ENCODE measurements around the gene SSC5D. TPM values are rescaled to one million over a fixed set of nuclear protein-coding genes. Genes with fewer than 3 reads are reported as not detected.

Gene SSC5D
- 0.37 TPM for polyA plus RNA-seq (2012; ENCODE audit: insufficient read depth, insufficient read length, low read depth)

DNA sequence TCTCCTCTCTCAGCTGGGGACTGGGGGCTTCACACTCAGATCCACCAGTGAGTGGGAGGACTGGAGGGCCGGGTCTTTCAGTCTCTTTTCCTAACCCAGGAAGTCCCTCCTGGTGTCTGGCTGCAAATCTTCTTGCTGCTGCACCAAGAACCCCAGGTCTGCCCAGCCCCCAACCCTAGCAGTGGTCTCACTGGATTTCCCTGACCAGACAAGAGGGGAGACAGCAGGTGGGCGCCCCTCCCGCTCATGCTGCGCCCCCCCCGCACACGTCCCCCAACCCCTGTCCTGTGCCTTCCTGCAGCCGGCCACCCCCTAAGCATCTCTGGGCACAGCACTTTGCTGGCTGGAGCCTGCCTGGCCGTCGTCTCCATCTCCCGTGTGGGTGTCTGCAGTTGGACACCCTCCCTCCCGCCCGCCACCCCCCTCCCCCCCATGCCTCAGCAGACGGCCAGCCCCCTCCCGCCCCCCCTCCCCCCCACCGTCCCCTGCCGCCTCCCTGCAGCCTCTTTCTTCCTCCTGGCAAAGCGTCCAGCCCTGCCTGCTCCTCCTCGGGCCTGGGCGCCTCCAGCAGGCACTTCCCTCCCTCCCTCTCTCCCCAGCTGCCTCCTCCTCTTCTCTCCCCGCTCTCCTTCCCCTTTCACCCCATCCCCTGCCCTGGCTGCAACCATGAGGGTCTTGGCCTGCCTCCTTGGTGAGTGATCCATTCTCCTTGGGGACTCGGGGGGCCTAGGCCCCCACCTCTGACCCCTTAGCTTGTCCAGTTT is at the start of gene SSC5D:
Gene SSC5D, plus strand, starts transcription at position 513 of the 764 bp plus-strand sequence. Its CDS starts 154 bp downstream, at position 667.
- TF ChIP-seq, protein P1, sequence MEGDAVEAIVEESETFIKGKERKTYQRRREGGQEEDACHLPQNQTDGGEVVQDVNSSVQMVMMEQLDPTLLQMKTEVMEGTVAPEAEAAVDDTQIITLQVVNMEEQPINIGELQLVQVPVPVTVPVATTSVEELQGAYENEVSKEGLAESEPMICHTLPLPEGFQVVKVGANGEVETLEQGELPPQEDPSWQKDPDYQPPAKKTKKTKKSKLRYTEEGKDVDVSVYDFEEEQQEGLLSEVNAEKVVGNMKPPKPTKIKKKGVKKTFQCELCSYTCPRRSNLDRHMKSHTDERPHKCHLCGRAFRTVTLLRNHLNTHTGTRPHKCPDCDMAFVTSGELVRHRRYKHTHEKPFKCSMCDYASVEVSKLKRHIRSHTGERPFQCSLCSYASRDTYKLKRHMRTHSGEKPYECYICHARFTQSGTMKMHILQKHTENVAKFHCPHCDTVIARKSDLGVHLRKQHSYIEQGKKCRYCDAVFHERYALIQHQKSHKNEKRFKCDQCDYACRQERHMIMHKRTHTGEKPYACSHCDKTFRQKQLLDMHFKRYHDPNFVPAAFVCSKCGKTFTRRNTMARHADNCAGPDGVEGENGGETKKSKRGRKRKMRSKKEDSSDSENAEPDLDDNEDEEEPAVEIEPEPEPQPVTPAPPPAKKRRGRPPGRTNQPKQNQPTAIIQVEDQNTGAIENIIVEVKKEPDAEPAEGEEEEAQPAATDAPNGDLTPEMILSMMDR (IDR thresholded peaks at IDR 0.05; ENCODE audit: low read depth, low read length) = no peak
- no peaks in the 10 kb centered on the region for H3K9me3 ChIP-seq
- H3K36me3 ChIP-seq = no peaks in the 10 kb centered on the region; the same call in 1 of the 2 replicates
- H3K4me1 ChIP-seq = peaks cover 22% of the 10 kb centered on the region
- H3K27me3 ChIP-seq = no peaks in the 10 kb centered on the region
- peak within 1 kb of the TSS; percentile 68 for H3K4me3 ChIP-seq (ENCODE audit: low read depth, low read length)
- peak; percentile 41 for DNase-seq

DNA sequence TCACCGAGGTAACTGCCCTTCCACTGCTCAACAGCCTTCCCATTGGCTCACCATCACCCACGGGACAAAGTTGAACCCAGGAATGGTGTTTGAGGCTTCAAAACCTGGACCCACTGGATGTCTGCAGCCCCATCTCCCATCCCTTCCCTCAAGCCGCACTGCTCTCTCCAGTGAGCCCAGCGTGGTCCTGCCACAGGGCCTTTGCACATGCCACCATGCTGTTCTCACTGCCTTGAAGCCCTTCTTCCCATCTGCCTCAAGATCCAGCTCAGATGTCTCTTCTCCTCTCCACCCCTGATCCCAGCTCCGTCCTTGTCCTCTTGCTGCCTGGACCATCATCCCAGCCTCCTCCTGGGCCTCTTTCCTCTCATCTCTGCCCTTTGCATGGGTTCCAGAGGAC is 49.2 kb upstream of the SSC5D start:
- peaks cover 36% of the 10 kb centered on the region for H3K27me3 ChIP-seq
- TF ChIP-seq, protein P1 (IDR thresholded peaks at IDR 0.05; ENCODE audit: low read depth, low read length) = no peak

DNA sequence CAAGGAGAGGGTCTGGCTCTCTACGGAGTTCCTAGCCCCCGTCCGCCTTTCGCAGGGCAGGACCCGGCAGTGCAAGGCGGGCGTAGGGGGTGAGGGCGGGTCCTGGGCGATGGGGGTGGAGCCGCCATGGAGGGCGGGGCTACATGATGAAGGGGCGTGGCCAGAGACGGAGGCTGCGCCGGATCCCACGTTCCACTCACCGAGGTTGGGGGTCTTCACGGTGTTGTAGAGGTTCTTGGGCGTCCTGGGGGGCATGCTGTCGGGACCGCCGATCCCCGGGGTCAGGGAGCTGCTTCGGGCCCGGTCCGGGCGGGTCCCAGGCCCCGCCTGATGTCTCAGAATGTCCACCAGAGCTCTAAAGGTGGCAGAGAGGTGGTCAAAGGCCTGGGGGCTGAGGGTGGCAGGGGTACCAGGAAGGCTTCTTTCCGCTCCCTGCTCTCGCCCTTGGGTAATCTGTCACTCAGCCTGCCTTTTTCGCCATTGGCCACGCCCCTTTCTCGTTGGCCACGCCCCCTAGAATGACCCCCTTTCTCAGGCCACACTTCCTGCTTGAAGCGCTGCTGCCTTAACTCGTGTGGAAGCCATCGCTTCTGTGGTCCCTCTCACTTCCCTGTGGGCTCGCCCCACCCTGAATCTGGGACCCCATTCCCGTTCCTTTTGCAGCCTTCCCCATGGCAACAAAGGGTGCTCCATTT is 47.7 kb upstream of the SSC5D start:
- peak; percentile 73 for DNase-seq
- TF ChIP-seq, protein P1 (IDR thresholded peaks at IDR 0.05; ENCODE audit: low read depth, low read length) = no peak
- Histone ChIP-seq H3K27me3 (peaks cover 51% of the 10 kb centered on the region), H3K9me3 (no peaks in the 10 kb centered on the region), H3K4me1 (no peaks in the 10 kb centered on the region), H3K36me3 (no peaks in the 10 kb centered on the region), H3K4me3 (ENCODE audit: low read depth, low read length) (peak overlapping the region; percentile 63)

More for the DNA sequence above, 49.2 kb upstream of the SSC5D start:
- no peaks in the 10 kb centered on the region for H3K9me3 ChIP-seq
- H3K4me3 ChIP-seq (ENCODE audit: low read depth, low read length) = no peak overlapping the region
- H3K36me3 ChIP-seq = no peaks in the 10 kb centered on the region
- no peaks in the 10 kb centered on the region for H3K4me1 ChIP-seq
- no peak for DNase-seq

DNA sequence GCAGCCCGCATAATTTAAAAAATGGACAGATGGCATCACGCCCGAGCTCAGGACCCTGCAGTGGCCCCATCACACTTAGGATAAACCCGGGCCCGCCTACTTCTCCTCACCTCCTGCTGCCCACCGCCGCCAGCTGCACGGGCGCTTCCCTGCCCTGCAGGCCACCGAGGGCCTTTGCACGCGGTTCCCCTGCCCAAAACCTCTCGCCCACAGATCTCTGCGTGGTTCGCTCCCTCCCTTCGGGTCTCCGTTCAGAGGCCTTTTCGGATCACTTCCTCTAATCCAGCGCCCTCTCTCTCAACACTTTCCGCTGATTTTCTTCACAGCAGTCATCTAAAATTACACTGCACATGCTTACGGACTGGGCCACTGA is 46.9 kb upstream of the SSC5D start:
- H3K4me1 ChIP-seq = no peaks in the 10 kb centered on the region
- H3K9me3 ChIP-seq = no peaks in the 10 kb centered on the region
- no peak overlapping the region for H3K4me3 ChIP-seq (ENCODE audit: low read depth, low read length)
- DNase-seq = no peak
- H3K36me3 ChIP-seq = no peaks in the 10 kb centered on the region
- peaks cover 53% of the 10 kb centered on the region for H3K27me3 ChIP-seq
- TF ChIP-seq, protein P1 (IDR thresholded peaks at IDR 0.05; ENCODE audit: low read depth, low read length) = no peak

DNA sequence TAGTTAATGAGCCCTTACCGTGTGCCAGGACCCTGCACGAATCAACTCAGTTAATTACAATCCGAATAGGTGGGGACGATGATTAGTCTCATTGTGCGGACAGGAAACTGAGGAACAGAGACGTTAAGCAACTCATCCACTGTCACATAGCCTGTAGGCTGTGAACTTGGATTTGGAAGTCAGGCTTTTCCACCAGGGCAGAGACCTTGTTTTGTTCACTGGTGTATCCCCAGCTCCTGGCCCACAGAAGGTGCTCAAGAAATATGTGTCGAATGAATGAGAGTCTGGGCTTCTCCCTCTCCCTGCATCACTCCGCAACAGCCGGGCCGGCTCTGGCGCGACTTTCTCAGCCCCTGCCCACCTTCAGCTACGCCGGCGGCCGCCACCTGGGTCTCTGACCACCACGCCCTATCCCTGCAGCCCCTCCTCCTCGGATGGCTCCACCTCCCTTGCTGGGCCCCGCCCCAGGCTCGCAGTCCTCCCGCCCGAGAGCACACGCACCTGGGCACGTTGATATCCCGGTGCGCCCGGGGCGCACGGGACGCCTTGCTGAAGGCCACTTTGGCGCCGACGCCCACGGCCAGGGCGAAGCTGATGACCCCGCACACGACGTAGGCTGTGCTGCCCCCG is 46.4 kb upstream of the SSC5D start:
- peaks cover 56% of the 10 kb centered on the region for H3K27me3 ChIP-seq
- H3K4me1 ChIP-seq = no peaks in the 10 kb centered on the region
- no peak for DNase-seq
- no peaks in the 10 kb centered on the region for H3K36me3 ChIP-seq
- no peak overlapping the region for H3K4me3 ChIP-seq (ENCODE audit: low read depth, low read length)
- TF ChIP-seq, protein P1 (IDR thresholded peaks at IDR 0.05; ENCODE audit: low read depth, low read length) = no peak
- no peaks in the 10 kb centered on the region for H3K9me3 ChIP-seq
